K562 (cell line): ENCODE results near the gene AFF2.

ENCODE experiments used
- MXI1 ChIP-seq: IDR thresholded peaks from 2 replicates; pipeline ENCODE4 v1.6.1; 2011; ENCODE audit warnings: low read depth, mild to moderate bottlenecking, improper control_type of control experiment, low read length
- PATZ1 ChIP-seq: fragments of 250-450 bp; sonication (Bioruptor Pico); IDR thresholded peaks from 2 replicates; pipeline ENCODE4 v1.5.0; 2020; ENCODE audit warnings: mild to moderate bottlenecking, borderline replicate concordance

GRCh38 chrX:148854306-148854705 lies 353.9 kb downstream of the AFF2 start:
- TF ChIP-seq PATZ1 (CRISPR knock-in tag) (no peak), MXI1 (no peak)
